GM12878 (cell line): ENCODE measurements around the gene MSX1. TPM values are rescaled to one million over a fixed set of nuclear protein-coding genes. Genes with fewer than 3 reads are reported as not detected.

Experiments
- ATAC-seq: fragments of 200-7000 bp; cut with Tn5 transposase; 3 replicates; pipeline ENCODE4 v1.9.1; 2020; ENCODE audit warnings: mild to moderate bottlenecking, moderate library complexity
- BruUV-seq: library from RNA; stranded (reverse); fragments of 400-500 nt; replicated peaks from 2 replicates; lab custom pipeline; 2021; lab: Mats Ljungman, UMichigan
- CTCF ChIA-PET: fragments of 300-600 bp; sonication (Branson Sonifier 250); formaldehyde crosslinking; extraction: SDS; loops from one replicate; lab custom pipeline; 2021; ENCODE audit warnings: inconsistent platforms; lab: Yijun Ruan, JAX
- POLR2A ChIA-PET: fragments of 350-600 bp; formaldehyde crosslinking; extraction: SDS; loops from one replicate; lab custom pipeline; 2021; ENCODE audit warnings: inconsistent platforms; lab: Charles Lee
- RAD21 ChIA-PET: fragments of 300-600 bp; sonication (Branson Sonifier 250); formaldehyde crosslinking; loops from one replicate; lab custom pipeline; 2023; ENCODE audit warnings: antibody characterized with exemption; ENCODE audit not compliant: unreplicated experiment; lab: Charles Lee
- SMC1A ChIA-PET: fragments of 300-600 bp; sonication (Branson Sonifier 250); formaldehyde crosslinking; loops from one replicate; lab custom pipeline; 2023; ENCODE audit not compliant: unreplicated experiment, uncharacterized antibody; lab: Charles Lee
- DNase-seq: peaks from one replicate; pipeline ENCODE4 v3.0.0-alpha.2; 2011; ENCODE audit warnings: low read depth, low spot score
- FAIRE-seq: peaks from 3 replicates; lab custom pipeline; 2011; peaks lifted over from hg19 to GRCh38; lab: Jason Lieb, UNC
- H2AFZ ChIP-seq: 2 replicates; pipeline ENCODE4 v1.6.0; 2011; ENCODE audit warnings: low read depth, low read length, control low read depth; ENCODE audit not compliant: control insufficient read depth
- H3K27ac ChIP-seq: 2 replicates; pipeline ENCODE4 v1.5.1; 2011; ENCODE audit warnings: control low read depth; ENCODE audit not compliant: control insufficient read depth, insufficient read depth
- H3K27me3 ChIP-seq, 2 experiments: replicated peaks in 1 of 2; 2 replicates each; pipeline versions ENCODE4 v1.6.0 to v1.6.1; 2011; ENCODE audit warnings: low read length in 1 of 2; ENCODE audit not compliant: control insufficient read depth in 2 of 2, insufficient read depth in 2 of 2
- H3K36me3 ChIP-seq, 2 experiments: 2 replicates each; pipeline ENCODE4 v1.5.1; 2011; ENCODE audit warnings: low read length in 1 of 2; ENCODE audit not compliant: control insufficient read depth in 2 of 2, insufficient read depth in 2 of 2
- H3K4me1 ChIP-seq: 2 replicates; pipeline ENCODE4 v1.6.1; 2011; ENCODE audit warnings: mild to moderate bottlenecking, low read length, moderate library complexity, mixed read lengths; ENCODE audit not compliant: control insufficient read depth, insufficient read depth
- H3K4me2 ChIP-seq: 2 replicates; pipeline ENCODE4 v1.6.0; 2011; ENCODE audit warnings: control low read depth; ENCODE audit not compliant: control insufficient read depth, insufficient read depth
- H3K4me3 ChIP-seq: fragments of 200-600 bp; sonication (generic); 2 replicates; pipeline ENCODE4 v1.5.1; 2016
- H3K79me2 ChIP-seq: 2 replicates; pipeline ENCODE4 v1.6.0; 2011; ENCODE audit warnings: low read length; ENCODE audit not compliant: control insufficient read depth, insufficient read depth
- H3K9ac ChIP-seq: 2 replicates; pipeline ENCODE4 v1.8.0; 2011; ENCODE audit warnings: low read length, control low read depth, mixed read lengths; ENCODE audit not compliant: control insufficient read depth, insufficient read depth
- H3K9me3 ChIP-seq: replicated peaks from 3 replicates; pipeline ENCODE4 v1.5.1; 2011; ENCODE audit warnings: mild to moderate bottlenecking, low read length; ENCODE audit not compliant: control insufficient read depth, insufficient read depth
- H4K20me1 ChIP-seq: 2 replicates; pipeline ENCODE4 v1.6.0; 2011; ENCODE audit not compliant: control insufficient read depth, insufficient read depth
- CHD4 ChIP-seq: fragments of 200-600 bp; sonication (generic); IDR thresholded peaks from 2 replicates; pipeline ENCODE4 v1.6.1; 2016; ENCODE audit warnings: mild to moderate bottlenecking
- GATAD2B ChIP-seq: fragments of 450-650 bp; conservative IDR thresholded peaks from 2 replicates; pipeline ENCODE4 v1.6.1; 2017; ENCODE audit warnings: low read depth, mild to moderate bottlenecking, moderate library complexity
- IKZF1 ChIP-seq: fragments of 450-650 bp; conservative IDR thresholded peaks from 2 replicates; pipeline ENCODE4 v1.6.1; 2017; ENCODE audit warnings: antibody characterized with exemption, mild to moderate bottlenecking
- JUNB ChIP-seq: IDR thresholded peaks from 2 replicates; pipeline ENCODE4 v1.6.1; 2016; ENCODE audit warnings: antibody characterized with exemption, mild to moderate bottlenecking
- MTA2 ChIP-seq: fragments of 450-650 bp; IDR thresholded peaks from 2 replicates; pipeline ENCODE4 v1.6.1; 2016; ENCODE audit warnings: low read depth, mild to moderate bottlenecking, moderate library complexity
- RAD51 ChIP-seq: fragments of 450-650 bp; IDR thresholded peaks from 2 replicates; pipeline ENCODE4 v1.6.1; 2016; ENCODE audit warnings: moderate library complexity, mild to moderate bottlenecking, inconsistent platforms
- SREBF1 ChIP-seq: IDR thresholded peaks from 2 replicates; pipeline ENCODE4 v1.6.1; 2012; ENCODE audit warnings: mild to moderate bottlenecking, low read length
- YBX1 ChIP-seq: fragments of 450-650 bp; IDR thresholded peaks from 2 replicates; pipeline ENCODE4 v1.6.1; 2016; ENCODE audit warnings: antibody characterized with exemption
- ZNF24 ChIP-seq: fragments of 450-650 bp; IDR thresholded peaks from 2 replicates; pipeline ENCODE4 v1.6.1; 2017; ENCODE audit warnings: antibody characterized with exemption, mild to moderate bottlenecking
- ZNF274 ChIP-seq: IDR thresholded peaks from one replicate; pipeline ENCODE4 v1.8.0; 2011; ENCODE audit not compliant: insufficient read length, insufficient read depth
- WGBS: methylation state at CpG from one replicate; pipeline ENCODE4 v1.1.6; 2016; ENCODE audit warnings: low lambda C conversion rate; ENCODE audit not compliant: insufficient replicate concordance, insufficient coverage; ENCODE audit errors: missing lambda C conversion rate; 5-methylcytosine and 5-hydroxymethylcytosine counted together
- in situ Hi-C: fragments of 300-500 bp; cut with MboI; formaldehyde crosslinking; loops from 9 replicates; pipeline ENCODE4 v1.14.3; 2018; ENCODE audit warnings: mixed read lengths
- intact Hi-C: fragments of 100-400 bp; cut with micrococcal nuclease; formaldehyde crosslinking; loops from one replicate; pipeline ENCODE4 v1.14.2; 2022; ENCODE audit not compliant: unreplicated experiment
- polyA plus RNA-seq, 11 experiments: library from polyadenylated mRNA; depleted of rRNA in 4 of 11; unstranded in 6 of 11; stranded (reverse) in 5 of 11; fragments of >200 nt; fragmentation: Nextera tagmentation in 4 of 11; fragmentation: Illumina TruSeq in 1 of 11; extraction: Ambion mirVana in 4 of 11; extraction: Trizol in 1 of 11; gene quantifications; 1 replicate in 1 of 11; 2 replicates in 10 of 11; pipeline versions ENCODE4 v1.2.1 to v1.2.3, GENCODE V29; 2011 to 2016; ENCODE audit warnings: inconsistent platforms in 2 of 11, missing spikeins in 2 of 11, low read depth in 1 of 11
- total RNA-seq, 4 experiments: library from RNA; depleted of rRNA in 3 of 4; stranded (reverse); fragments of >200 nt in 3 of 4; fragmentation: Illumina TruSeq in 1 of 4; extraction: Trizol in 1 of 4; gene quantifications; 2 replicates each; pipeline versions ENCODE4 v1.2.1 to v1.2.3, GENCODE V29; 2013 to 2021
- TF ChIP-seq, protein P1 (sequence below): fragments of 450-650 bp; IDR thresholded peaks from 2 replicates; pipeline ENCODE4 v1.6.1; 2017; ENCODE audit warnings: borderline replicate concordance
- TF ChIP-seq, protein P2 (sequence below): fragments of 450-650 bp; conservative IDR thresholded peaks from 2 replicates; pipeline ENCODE4 v1.6.1; 2017; ENCODE audit warnings: mild to moderate bottlenecking, moderate library complexity

Gene MSX1
- total and polyA plus RNA-seq, 10 of the 15 experiments (the other 5 are each of a cell fraction or from before 2014, with no cell fraction given) = 0.04 to 0.56 (median 0.15) TPM; not detected in 2

DNA sequence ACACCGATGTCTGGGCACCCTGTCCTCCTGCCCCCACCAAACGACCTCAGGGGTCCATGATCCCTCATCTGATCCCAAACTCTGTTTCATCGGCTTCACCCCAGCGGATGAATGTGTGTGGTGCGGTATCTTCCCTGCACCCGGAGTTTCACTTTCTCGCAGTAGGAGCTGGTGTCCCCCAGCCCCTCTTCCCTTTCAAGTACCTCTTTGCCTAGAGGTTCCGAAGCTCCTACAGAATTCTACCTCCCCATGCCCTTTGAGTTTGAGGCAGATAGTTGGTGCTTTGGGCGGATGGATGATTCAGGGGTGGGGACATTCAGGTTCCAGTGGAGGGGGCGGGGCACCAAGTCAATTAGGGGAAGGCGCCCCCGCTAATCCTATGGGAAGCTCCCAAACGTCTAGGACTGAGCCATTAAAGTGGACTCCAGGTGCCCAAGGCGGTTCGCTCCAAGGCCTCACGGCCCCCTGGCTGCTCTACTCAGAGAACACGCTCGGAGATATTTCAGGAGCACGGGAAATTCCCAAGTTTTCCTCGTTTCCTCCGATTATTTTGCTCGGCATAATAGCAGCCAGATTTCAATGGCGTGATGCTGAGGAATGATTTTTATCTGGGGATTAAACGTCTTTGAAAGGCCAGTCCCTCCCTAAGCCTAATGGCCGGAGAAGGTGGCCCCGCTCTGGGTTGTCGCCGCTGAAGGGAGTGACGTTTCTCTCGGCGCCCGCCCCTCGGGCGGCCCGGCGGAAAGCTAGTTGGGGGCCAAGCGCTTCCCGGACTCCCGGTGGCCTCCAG is 1.3 kb downstream of the MSX1 start:
- ChIA-PET SMC1A (no interaction called here), CTCF (no interaction called here), RAD21 (no interaction called here), POLR2A (no interaction called here)
- Histone ChIP-seq H3K4me2 (peak overlapping the region; percentile 66), H4K20me1 (no peaks in the 10 kb centered on the region), H3K4me1 (no peaks in the 10 kb centered on the region), H3K9ac (no peak overlapping the region), H2AFZ (no peak overlapping the region), H3K27me3 (peaks cover 23 to 31% of the 10 kb centered on the region in 2 experiments), H3K4me3 (peak overlapping the region; percentile 25), H3K9me3 (peaks cover 6% of the 10 kb centered on the region; the same call in 2 of the 3 replicates), H3K36me3 (no peaks in the 10 kb centered on the region), H3K79me2 (no peaks in the 10 kb centered on the region), H3K27ac (no peak overlapping the region)
- in situ Hi-C loops (no loop called here), intact Hi-C loops (no loop called here)
- 21% methylated on average over 39 of the region's 39 CpGs for WGBS
- peak; percentile 43 for ATAC-seq
- no peak for FAIRE-seq
- TF ChIP-seq, protein P1, sequence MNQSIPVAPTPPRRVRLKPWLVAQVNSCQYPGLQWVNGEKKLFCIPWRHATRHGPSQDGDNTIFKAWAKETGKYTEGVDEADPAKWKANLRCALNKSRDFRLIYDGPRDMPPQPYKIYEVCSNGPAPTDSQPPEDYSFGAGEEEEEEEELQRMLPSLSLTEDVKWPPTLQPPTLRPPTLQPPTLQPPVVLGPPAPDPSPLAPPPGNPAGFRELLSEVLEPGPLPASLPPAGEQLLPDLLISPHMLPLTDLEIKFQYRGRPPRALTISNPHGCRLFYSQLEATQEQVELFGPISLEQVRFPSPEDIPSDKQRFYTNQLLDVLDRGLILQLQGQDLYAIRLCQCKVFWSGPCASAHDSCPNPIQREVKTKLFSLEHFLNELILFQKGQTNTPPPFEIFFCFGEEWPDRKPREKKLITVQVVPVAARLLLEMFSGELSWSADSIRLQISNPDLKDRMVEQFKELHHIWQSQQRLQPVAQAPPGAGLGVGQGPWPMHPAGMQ = no peak
- TF ChIP-seq GATAD2B (no peak), YBX1 (no peak), MTA2 (no peak), ZNF24 (no peak), ZNF274 (no peak), JUNB (no peak), IKZF1 (no peak; the same call in 1 of the 2 replicates), CHD4 (no peak), RAD51 (no peak), SREBF1 (no peak)
- TF ChIP-seq, protein P2, sequence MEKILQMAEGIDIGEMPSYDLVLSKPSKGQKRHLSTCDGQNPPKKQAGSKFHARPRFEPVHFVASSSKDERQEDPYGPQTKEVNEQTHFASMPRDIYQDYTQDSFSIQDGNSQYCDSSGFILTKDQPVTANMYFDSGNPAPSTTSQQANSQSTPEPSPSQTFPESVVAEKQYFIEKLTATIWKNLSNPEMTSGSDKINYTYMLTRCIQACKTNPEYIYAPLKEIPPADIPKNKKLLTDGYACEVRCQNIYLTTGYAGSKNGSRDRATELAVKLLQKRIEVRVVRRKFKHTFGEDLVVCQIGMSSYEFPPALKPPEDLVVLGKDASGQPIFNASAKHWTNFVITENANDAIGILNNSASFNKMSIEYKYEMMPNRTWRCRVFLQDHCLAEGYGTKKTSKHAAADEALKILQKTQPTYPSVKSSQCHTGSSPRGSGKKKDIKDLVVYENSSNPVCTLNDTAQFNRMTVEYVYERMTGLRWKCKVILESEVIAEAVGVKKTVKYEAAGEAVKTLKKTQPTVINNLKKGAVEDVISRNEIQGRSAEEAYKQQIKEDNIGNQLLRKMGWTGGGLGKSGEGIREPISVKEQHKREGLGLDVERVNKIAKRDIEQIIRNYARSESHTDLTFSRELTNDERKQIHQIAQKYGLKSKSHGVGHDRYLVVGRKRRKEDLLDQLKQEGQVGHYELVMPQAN = no peak
- BruUV-seq = no TSS peak
- no peak for DNase-seq
